GM12878 (cell line): ENCODE data around the gene LSR. TPM values are rescaled to one million over a fixed set of nuclear protein-coding genes. Genes with fewer than 3 reads are reported as not detected.

Experiments
- ATAC-seq: fragments of 200-7000 bp; cut with Tn5 transposase; 3 replicates; pipeline ENCODE4 v1.9.1; 2020; ENCODE audit warnings: mild to moderate bottlenecking, moderate library complexity
- BruUV-seq: library from RNA; stranded (reverse); fragments of 400-500 nt; replicated peaks from 2 replicates; lab custom pipeline; 2021; lab: Mats Ljungman, UMichigan
- CTCF ChIA-PET: fragments of 300-600 bp; sonication (Branson Sonifier 250); formaldehyde crosslinking; extraction: SDS; loops from one replicate; lab custom pipeline; 2021; ENCODE audit warnings: inconsistent platforms; lab: Yijun Ruan, JAX
- POLR2A ChIA-PET: fragments of 350-600 bp; formaldehyde crosslinking; extraction: SDS; loops from one replicate; lab custom pipeline; 2021; ENCODE audit warnings: inconsistent platforms; lab: Charles Lee
- RAD21 ChIA-PET: fragments of 300-600 bp; sonication (Branson Sonifier 250); formaldehyde crosslinking; loops from one replicate; lab custom pipeline; 2023; ENCODE audit warnings: antibody characterized with exemption; ENCODE audit not compliant: unreplicated experiment; lab: Charles Lee
- SMC1A ChIA-PET: fragments of 300-600 bp; sonication (Branson Sonifier 250); formaldehyde crosslinking; loops from one replicate; lab custom pipeline; 2023; ENCODE audit not compliant: unreplicated experiment, uncharacterized antibody; lab: Charles Lee
- DNase-seq: peaks from one replicate; pipeline ENCODE4 v3.0.0-alpha.2; 2011; ENCODE audit warnings: low read depth, low spot score
- FAIRE-seq: peaks from 3 replicates; lab custom pipeline; 2011; peaks lifted over from hg19 to GRCh38; lab: Jason Lieb, UNC
- H2AFZ ChIP-seq: 2 replicates; pipeline ENCODE4 v1.6.0; 2011; ENCODE audit warnings: low read depth, low read length, control low read depth; ENCODE audit not compliant: control insufficient read depth
- H3K27ac ChIP-seq: 2 replicates; pipeline ENCODE4 v1.5.1; 2011; ENCODE audit warnings: control low read depth; ENCODE audit not compliant: control insufficient read depth, insufficient read depth
- H3K27me3 ChIP-seq, 2 experiments: replicated peaks in 1 of 2; 2 replicates each; pipeline versions ENCODE4 v1.6.0 to v1.6.1; 2011; ENCODE audit warnings: low read length in 1 of 2; ENCODE audit not compliant: control insufficient read depth in 2 of 2, insufficient read depth in 2 of 2
- H3K36me3 ChIP-seq, 2 experiments: 2 replicates each; pipeline ENCODE4 v1.5.1; 2011; ENCODE audit warnings: low read length in 1 of 2; ENCODE audit not compliant: control insufficient read depth in 2 of 2, insufficient read depth in 2 of 2
- H3K4me1 ChIP-seq: 2 replicates; pipeline ENCODE4 v1.6.1; 2011; ENCODE audit warnings: mild to moderate bottlenecking, low read length, moderate library complexity, mixed read lengths; ENCODE audit not compliant: control insufficient read depth, insufficient read depth
- H3K4me2 ChIP-seq: 2 replicates; pipeline ENCODE4 v1.6.0; 2011; ENCODE audit warnings: control low read depth; ENCODE audit not compliant: control insufficient read depth, insufficient read depth
- H3K4me3 ChIP-seq: fragments of 200-600 bp; sonication (generic); 2 replicates; pipeline ENCODE4 v1.5.1; 2016
- H3K79me2 ChIP-seq: 2 replicates; pipeline ENCODE4 v1.6.0; 2011; ENCODE audit warnings: low read length; ENCODE audit not compliant: control insufficient read depth, insufficient read depth
- H3K9ac ChIP-seq: 2 replicates; pipeline ENCODE4 v1.8.0; 2011; ENCODE audit warnings: low read length, control low read depth, mixed read lengths; ENCODE audit not compliant: control insufficient read depth, insufficient read depth
- H3K9me3 ChIP-seq: replicated peaks from 3 replicates; pipeline ENCODE4 v1.5.1; 2011; ENCODE audit warnings: mild to moderate bottlenecking, low read length; ENCODE audit not compliant: control insufficient read depth, insufficient read depth
- H4K20me1 ChIP-seq: 2 replicates; pipeline ENCODE4 v1.6.0; 2011; ENCODE audit not compliant: control insufficient read depth, insufficient read depth
- BCLAF1 ChIP-seq: fragments of 450-650 bp; IDR thresholded peaks from 2 replicates; pipeline ENCODE4 v1.6.1; 2017; ENCODE audit warnings: antibody characterized with exemption, mild to moderate bottlenecking, moderate library complexity
- HDGF ChIP-seq: fragments of 450-650 bp; IDR thresholded peaks from 2 replicates; pipeline ENCODE4 v1.6.1; 2016; ENCODE audit warnings: antibody characterized with exemption
- HSF1 ChIP-seq: fragments of 150-350 bp; IDR thresholded peaks from 2 replicates; pipeline ENCODE4 v1.6.1; 2014; ENCODE audit warnings: mild to moderate bottlenecking, low read depth, low read length
- MEF2B ChIP-seq: fragments of 450-650 bp; IDR thresholded peaks from 2 replicates; pipeline ENCODE4 v1.6.1; 2018; ENCODE audit warnings: mild to moderate bottlenecking, moderate library complexity; ENCODE audit not compliant: partially characterized antibody, poor library complexity, severe bottlenecking
- MLLT1 ChIP-seq: fragments of 450-650 bp; IDR thresholded peaks from 2 replicates; pipeline ENCODE4 v1.6.1; 2016; ENCODE audit warnings: mild to moderate bottlenecking
- MYC ChIP-seq: IDR thresholded peaks from 2 replicates; pipeline ENCODE4 v1.6.1; 2011; ENCODE audit warnings: mild to moderate bottlenecking, low read length, moderate library complexity, inconsistent platforms; ENCODE audit not compliant: insufficient read depth, insufficient replicate concordance, insufficient read length, severe bottlenecking
- POLR2A ChIP-seq: IDR thresholded peaks from 2 replicates; pipeline ENCODE4 v1.6.1; 2011; ENCODE audit warnings: low read depth, mild to moderate bottlenecking, low read length
- POLR2AphosphoS2 ChIP-seq: IDR thresholded peaks from 2 replicates; pipeline ENCODE4 v1.6.1; 2011; ENCODE audit warnings: low read depth, mild to moderate bottlenecking, low read length, improper control_type of control experiment, moderate library complexity
- SMARCA5 ChIP-seq: fragments of 450-650 bp; IDR thresholded peaks from 2 replicates; pipeline ENCODE4 v1.6.1; 2017; ENCODE audit warnings: mild to moderate bottlenecking
- SMC3 ChIP-seq: IDR thresholded peaks from 2 replicates; pipeline ENCODE4 v1.6.1; 2011; ENCODE audit warnings: low read length, improper control_type of control experiment, borderline replicate concordance
- TCF12 ChIP-seq: IDR thresholded peaks from 2 replicates; pipeline ENCODE4 v1.6.1; 2011; ENCODE audit warnings: low read depth, mild to moderate bottlenecking, low read length
- ZNF384 ChIP-seq: IDR thresholded peaks from 2 replicates; pipeline ENCODE4 v1.6.1; 2012; ENCODE audit warnings: low read depth, mild to moderate bottlenecking, low read length, improper control_type of control experiment, borderline replicate concordance
- WGBS: methylation state at CpG from one replicate; pipeline ENCODE4 v1.1.6; 2016; ENCODE audit warnings: low lambda C conversion rate; ENCODE audit not compliant: insufficient replicate concordance, insufficient coverage; ENCODE audit errors: missing lambda C conversion rate; 5-methylcytosine and 5-hydroxymethylcytosine counted together
- in situ Hi-C: fragments of 300-500 bp; cut with MboI; formaldehyde crosslinking; loops from 9 replicates; pipeline ENCODE4 v1.14.3; 2018; ENCODE audit warnings: mixed read lengths
- intact Hi-C: fragments of 100-400 bp; cut with micrococcal nuclease; formaldehyde crosslinking; loops from one replicate; pipeline ENCODE4 v1.14.2; 2022; ENCODE audit not compliant: unreplicated experiment
- polyA plus RNA-seq, 11 experiments: library from polyadenylated mRNA; depleted of rRNA in 4 of 11; unstranded in 6 of 11; stranded (reverse) in 5 of 11; fragments of >200 nt; fragmentation: Nextera tagmentation in 4 of 11; fragmentation: Illumina TruSeq in 1 of 11; extraction: Ambion mirVana in 4 of 11; extraction: Trizol in 1 of 11; gene quantifications; 1 replicate in 1 of 11; 2 replicates in 10 of 11; pipeline versions ENCODE4 v1.2.1 to v1.2.3, GENCODE V29; 2011 to 2016; ENCODE audit warnings: inconsistent platforms in 2 of 11, missing spikeins in 2 of 11, low read depth in 1 of 11
- total RNA-seq, 4 experiments: library from RNA; depleted of rRNA in 3 of 4; stranded (reverse); fragments of >200 nt in 3 of 4; fragmentation: Illumina TruSeq in 1 of 4; extraction: Trizol in 1 of 4; gene quantifications; 2 replicates each; pipeline versions ENCODE4 v1.2.1 to v1.2.3, GENCODE V29; 2013 to 2021

Gene LSR
- total and polyA plus RNA-seq, 10 of the 15 experiments (the other 5 are each of a cell fraction or from before 2014, with no cell fraction given): 0.26 to 53.9 (median 26.3) TPM

GRCh38 chr19:35314031-35314430 lies 65.2 kb downstream of the LSR start:
- CTCF ChIA-PET: interaction anchor here (0.7 to 2.5 kb wide), 3 partner anchors 39 to 181 kb away, joined by 3 to 9 read pairs (median 4); no protein-coding TSS in a partner anchor
- FAIRE-seq (no peak), ATAC-seq (no peak), DNase-seq (no peak)
- TF ChIP-seq MLLT1 (no peak), POLR2A (no peak), ZNF384 (no peak), SMARCA5 (no peak), TCF12 (no peak), BCLAF1 (no peak), HDGF (no peak), HSF1 (no peak), MYC (no peak), SMC3 (no peak), POLR2AphosphoS2 (no peak), MEF2B (no peak)
- no peaks in the 10 kb centered on the region for H3K79me2 ChIP-seq
- SMC1A ChIA-PET: interaction anchor here (1.1 to 2.3 kb wide), 3 partner anchors 9 to 58 kb away, joined by 6 to 10 read pairs (median 9); no protein-coding TSS in a partner anchor
- no peak overlapping the region for H3K27ac ChIP-seq
- H3K9ac ChIP-seq: no peak overlapping the region
- 74% methylated on average over 8 of the region's 8 CpGs for WGBS
- no peak overlapping the region for H3K4me3 ChIP-seq
- intact Hi-C loops: no loop called here
- no peaks in the 10 kb centered on the region for H3K9me3 ChIP-seq
- H3K36me3 ChIP-seq: no peaks in the 10 kb centered on the region; a peak in 1 of 4 replicates
- RAD21 ChIA-PET: interaction anchor here (0.6 to 1.7 kb wide), 3 partner anchors 18 to 378 kb away, joined by 3 to 5 read pairs (median 3); no protein-coding TSS in a partner anchor
- no peak overlapping the region for H2AFZ ChIP-seq
- in situ Hi-C loops: no loop called here
- POLR2A ChIA-PET: interaction anchor here (0.7 to 1.2 kb wide), 3 partner anchors 40 to 194 kb away, joined by 3 to 4 read pairs (median 3); no protein-coding TSS in a partner anchor
- H3K4me1 ChIP-seq: peaks cover 5% of the 10 kb centered on the region
- H4K20me1 ChIP-seq: no peaks in the 10 kb centered on the region
- no peaks in the 10 kb centered on the region for H3K27me3 ChIP-seq
- no TSS peak for BruUV-seq
- no peak overlapping the region for H3K4me2 ChIP-seq
